ENCODE results near the gene MYMX. TPM values are rescaled to one million over a fixed set of nuclear protein-coding genes. Genes with fewer than 3 reads are reported as not detected.

The MYMX gene
- total and polyA plus RNA-seq, 4 donors, result 0.14 TPM; not detected in 3

- TF ChIP-seq CTCF (IDR thresholded peaks at IDR 0.05; ENCODE audit: low read depth, low read length, missing input control) (no peak), HNF4A (conservative IDR thresholded peaks at IDR 0.05) (no peak), FOXA2 (IDR thresholded peaks at IDR 0.05) (no peak), RAD21 (IDR thresholded peaks at IDR 0.05) (no peak)
These were observed 12.8 kb upstream of the MYMX start (continued) for GRCh38 chr6:44203955-44204354.

DNA sequence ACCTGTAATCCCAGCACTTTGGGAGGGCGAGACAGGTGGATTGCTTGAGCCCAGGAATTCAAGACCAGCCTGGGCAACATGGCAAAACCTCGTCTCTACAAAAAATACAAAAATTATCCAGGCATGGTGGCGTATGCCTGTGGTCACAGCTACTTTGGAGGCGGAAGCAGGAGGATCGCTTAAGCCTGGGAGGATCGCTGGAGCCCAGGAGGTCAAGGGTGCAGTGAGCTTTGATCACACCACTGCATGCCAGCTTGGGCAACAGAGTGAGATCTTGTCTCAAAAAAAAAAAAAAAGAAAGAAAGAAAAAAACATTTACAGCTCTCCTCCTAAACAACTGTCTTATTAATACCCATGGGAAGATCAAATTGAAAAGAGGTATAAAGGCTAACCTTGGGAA lies 8.8 kb upstream of the MYMX start:
- Histone ChIP-seq H3K9me3 (ENCODE audit: control insufficient read depth in 4 of 4, low read length in 3 of 4) (no peaks in the 10 kb centered on the region), H3K4me3 (ENCODE audit: low read depth in 1 of 3, low read length in 3 of 3) (no peak overlapping the region), H3K9ac (ENCODE audit: low read depth in 1 of 2, low read length in 2 of 2) (no peak overlapping the region), H3K36me3 (ENCODE audit: control insufficient read depth in 4 of 4, insufficient read depth in 3 of 4, low read depth in 1 of 4, low read length in 3 of 4) (no peaks in the 10 kb centered on the region), H3K27me3 (ENCODE audit: control insufficient read depth in 4 of 4, insufficient read depth in 4 of 4, low read length in 3 of 4) (no peaks in the 10 kb centered on the region), H3K4me1 (ENCODE audit: control insufficient read depth in 4 of 4, insufficient read depth in 4 of 4, low read length in 3 of 4) (peaks cover 0 to 6% (median 4%) of the 10 kb centered on the region in 4 donors), H3K27ac (ENCODE audit: low read depth in 1 of 2, low read length in 2 of 2) (peak overlapping the region in 1 of 2 donors; percentile 18)
- WGBS, result 48% methylated on average over 6 of the region's 6 CpGs
- no peak for DNase-seq (ENCODE audit: low spot score)
- TF ChIP-seq FOXA1 (IDR thresholded peaks at IDR 0.05), result no peak
- no peak for TF ChIP-seq YY1 (IDR thresholded peaks at IDR 0.05)
- peak; percentile 48 to 57 for TF ChIP-seq RXRA (IDR thresholded peaks at IDR 0.05)
- TF ChIP-seq SP1 (IDR thresholded peaks at IDR 0.05), result peak; percentile 29
- no peak for TF ChIP-seq FOXA2 (IDR thresholded peaks at IDR 0.05)
- peak; percentile 71 to 78 for TF ChIP-seq HNF4A (conservative IDR thresholded peaks at IDR 0.05)

DNA sequence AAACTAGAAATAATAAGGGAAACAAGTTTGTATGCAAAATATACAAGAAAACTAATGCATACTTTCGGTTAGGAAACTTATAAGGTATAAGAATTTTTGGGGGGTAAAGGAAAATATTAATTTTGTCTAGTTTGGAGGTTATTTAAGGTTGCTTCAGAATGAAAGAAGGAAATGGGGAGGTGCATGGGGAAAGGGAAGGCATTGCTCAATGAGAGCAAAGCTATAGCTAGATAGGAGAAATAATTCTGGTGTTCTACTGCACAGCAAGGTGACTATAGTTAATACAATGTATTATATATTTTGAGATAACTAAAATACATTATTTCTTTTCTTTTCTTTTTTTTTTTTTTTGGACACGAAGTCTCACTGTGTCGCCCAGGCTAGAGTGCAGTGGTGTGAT lies 5.4 kb upstream of the MYMX start:
- DNase-seq (ENCODE audit: low spot score), result no peak
- no peak overlapping the region for H3K27ac ChIP-seq (ENCODE audit: low read depth in 1 of 2, low read length in 2 of 2)
- H3K4me3 ChIP-seq (ENCODE audit: low read depth in 1 of 3, low read length in 3 of 3), result no peak overlapping the region
- no peaks in the 10 kb centered on the region for H3K27me3 ChIP-seq (ENCODE audit: control insufficient read depth in 4 of 4, insufficient read depth in 4 of 4, low read length in 3 of 4)
- 82% methylated on average over 3 of the region's 3 CpGs for WGBS
- no peaks in the 10 kb centered on the region for H3K9me3 ChIP-seq (ENCODE audit: control insufficient read depth in 4 of 4, low read length in 3 of 4)
- H3K4me1 ChIP-seq (ENCODE audit: control insufficient read depth in 4 of 4, insufficient read depth in 4 of 4, low read length in 3 of 4), result peaks cover 0 to 8% (median 6%) of the 10 kb centered on the region in 4 donors
- no peaks in the 10 kb centered on the region for H3K36me3 ChIP-seq (ENCODE audit: control insufficient read depth in 4 of 4, insufficient read depth in 3 of 4, low read depth in 1 of 4, low read length in 3 of 4)
- H3K9ac ChIP-seq (ENCODE audit: low read depth in 1 of 2, low read length in 2 of 2), result no peak overlapping the region
- TF ChIP-seq CTCF (IDR thresholded peaks at IDR 0.05; ENCODE audit: low read depth, low read length, missing input control) (no peak), SP1 (IDR thresholded peaks at IDR 0.05) (no peak), JUND (IDR thresholded peaks at IDR 0.05) (no peak), HNF4G (IDR thresholded peaks at IDR 0.05) (no peak), HNF4A (conservative IDR thresholded peaks at IDR 0.05) (no peak), NR2F2 (IDR thresholded peaks at IDR 0.05) (no peak)
- TF ChIP-seq, protein P1, sequence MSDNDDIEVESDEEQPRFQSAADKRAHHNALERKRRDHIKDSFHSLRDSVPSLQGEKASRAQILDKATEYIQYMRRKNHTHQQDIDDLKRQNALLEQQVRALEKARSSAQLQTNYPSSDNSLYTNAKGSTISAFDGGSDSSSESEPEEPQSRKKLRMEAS (IDR thresholded peaks at IDR 0.05), result no peak
- TF ChIP-seq, protein P2, sequence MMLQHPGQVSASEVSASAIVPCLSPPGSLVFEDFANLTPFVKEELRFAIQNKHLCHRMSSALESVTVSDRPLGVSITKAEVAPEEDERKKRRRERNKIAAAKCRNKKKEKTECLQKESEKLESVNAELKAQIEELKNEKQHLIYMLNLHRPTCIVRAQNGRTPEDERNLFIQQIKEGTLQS (IDR thresholded peaks at IDR 0.05), result no peak
- TF ChIP-seq, protein P3, sequence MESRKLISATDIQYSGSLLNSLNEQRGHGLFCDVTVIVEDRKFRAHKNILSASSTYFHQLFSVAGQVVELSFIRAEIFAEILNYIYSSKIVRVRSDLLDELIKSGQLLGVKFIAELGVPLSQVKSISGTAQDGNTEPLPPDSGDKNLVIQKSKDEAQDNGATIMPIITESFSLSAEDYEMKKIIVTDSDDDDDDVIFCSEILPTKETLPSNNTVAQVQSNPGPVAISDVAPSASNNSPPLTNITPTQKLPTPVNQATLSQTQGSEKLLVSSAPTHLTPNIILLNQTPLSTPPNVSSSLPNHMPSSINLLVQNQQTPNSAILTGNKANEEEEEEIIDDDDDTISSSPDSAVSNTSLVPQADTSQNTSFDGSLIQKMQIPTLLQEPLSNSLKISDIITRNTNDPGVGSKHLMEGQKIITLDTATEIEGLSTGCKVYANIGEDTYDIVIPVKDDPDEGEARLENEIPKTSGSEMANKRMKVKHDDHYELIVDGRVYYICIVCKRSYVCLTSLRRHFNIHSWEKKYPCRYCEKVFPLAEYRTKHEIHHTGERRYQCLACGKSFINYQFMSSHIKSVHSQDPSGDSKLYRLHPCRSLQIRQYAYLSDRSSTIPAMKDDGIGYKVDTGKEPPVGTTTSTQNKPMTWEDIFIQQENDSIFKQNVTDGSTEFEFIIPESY (IDR thresholded peaks at IDR 0.05), result no peak

Data from liver (tissue), 9 donors.